HG02798 (cell line): ENCODE measurements around the gene LRRC75A.

Experiments
- ATAC-seq: cut with Tn5 transposase; IDR thresholded peaks from one replicate; pipeline ENCODE4 v1.9.1; 2021; ENCODE audit warnings: mild to moderate bottlenecking; ENCODE audit not compliant: unreplicated experiment, poor library complexity

The LRRC75A gene

DNA sequence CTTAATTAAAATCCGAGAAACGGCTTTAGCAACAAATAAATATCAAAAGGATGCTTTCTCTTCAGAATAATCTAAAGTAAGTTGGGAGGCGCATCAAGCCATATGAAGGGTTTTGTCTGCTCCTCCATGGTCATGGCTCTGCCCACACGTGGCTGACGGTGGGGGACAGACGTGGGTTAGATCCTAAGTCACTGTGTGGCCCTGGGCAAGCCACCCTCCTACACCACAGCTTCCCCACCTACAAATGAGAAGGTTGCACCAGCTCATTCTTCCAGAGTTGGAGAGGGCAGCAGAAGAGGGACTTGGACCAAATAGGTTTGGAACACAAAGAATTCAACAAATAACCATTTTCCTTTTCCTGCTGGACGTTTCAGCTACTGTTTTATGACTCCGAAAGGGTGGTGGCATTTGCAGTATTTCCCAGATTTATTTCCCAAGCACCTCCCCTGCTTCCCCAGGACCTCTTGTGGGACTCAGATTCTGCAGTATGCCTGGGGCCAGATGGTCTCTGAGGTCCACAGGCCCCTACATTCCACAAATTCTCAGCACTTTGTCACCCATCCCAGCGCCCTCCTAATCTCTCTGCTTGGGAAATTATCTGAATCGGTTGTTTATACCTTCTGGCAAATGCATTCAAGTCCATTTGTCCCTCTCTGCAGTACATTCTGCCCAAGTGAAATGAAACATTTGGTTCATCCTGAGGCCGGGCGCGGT lies 17.8 kb downstream of the LRRC75A start:
- ATAC-seq, result no peak

DNA sequence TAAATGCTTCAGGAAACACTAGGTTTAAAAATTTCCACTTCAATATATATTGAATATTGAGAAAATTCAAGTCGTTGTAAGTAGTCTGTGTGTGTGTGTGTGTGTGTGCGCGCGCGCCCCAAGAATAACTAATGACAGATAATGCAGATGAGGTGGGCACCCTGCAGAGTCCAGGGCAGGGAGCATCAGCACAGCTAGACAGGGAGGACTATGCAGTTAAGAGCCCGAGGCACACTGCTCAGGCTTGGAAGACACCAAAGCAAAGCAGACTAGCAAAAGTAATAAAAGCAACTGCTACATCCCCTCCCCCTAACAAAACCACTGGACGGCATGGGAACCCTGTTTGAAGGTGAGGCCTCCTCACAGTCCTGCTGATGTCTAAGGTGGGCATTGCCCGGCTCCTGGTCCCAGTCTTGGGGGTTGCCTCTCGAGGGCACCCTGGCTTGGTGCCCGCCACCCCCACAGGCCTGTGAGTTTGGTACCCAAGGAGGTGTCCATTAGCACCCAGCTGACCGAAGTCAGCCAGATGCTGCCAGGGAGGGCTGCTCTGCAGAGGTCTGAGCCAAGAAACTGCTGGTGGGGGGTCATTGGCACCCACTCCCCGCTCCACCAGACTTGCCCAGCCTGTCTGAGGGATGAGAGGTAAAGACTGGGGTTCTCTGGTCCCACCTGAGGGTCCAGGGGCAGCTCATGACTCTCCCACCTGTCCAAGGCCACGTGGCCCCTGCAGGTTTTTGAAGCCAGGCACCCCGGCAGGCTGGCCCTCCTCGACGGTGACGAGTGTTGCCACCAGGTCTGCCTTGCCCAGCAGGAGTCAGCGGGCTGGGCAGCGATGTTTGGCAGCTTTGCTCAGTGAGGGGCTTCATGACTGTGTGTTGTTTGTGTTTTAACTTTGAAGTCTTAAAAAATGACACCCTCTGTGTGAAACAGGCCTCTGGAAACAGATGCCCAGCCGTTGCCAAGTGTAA lies 18.7 kb downstream of the LRRC75A start:
- ATAC-seq, result no peak

- no peak for ATAC-seq
Measured at GRCh38 chr17:16472539-16472938, 19.5 kb downstream of the LRRC75A start.

GRCh38 chr17:16471295-16471694 lies 20.7 kb downstream of the LRRC75A start:
- no peak for ATAC-seq

- ATAC-seq, result no peak
Measured at GRCh38 chr17:16470265-16470664, 21.7 kb downstream of the LRRC75A start.

DNA sequence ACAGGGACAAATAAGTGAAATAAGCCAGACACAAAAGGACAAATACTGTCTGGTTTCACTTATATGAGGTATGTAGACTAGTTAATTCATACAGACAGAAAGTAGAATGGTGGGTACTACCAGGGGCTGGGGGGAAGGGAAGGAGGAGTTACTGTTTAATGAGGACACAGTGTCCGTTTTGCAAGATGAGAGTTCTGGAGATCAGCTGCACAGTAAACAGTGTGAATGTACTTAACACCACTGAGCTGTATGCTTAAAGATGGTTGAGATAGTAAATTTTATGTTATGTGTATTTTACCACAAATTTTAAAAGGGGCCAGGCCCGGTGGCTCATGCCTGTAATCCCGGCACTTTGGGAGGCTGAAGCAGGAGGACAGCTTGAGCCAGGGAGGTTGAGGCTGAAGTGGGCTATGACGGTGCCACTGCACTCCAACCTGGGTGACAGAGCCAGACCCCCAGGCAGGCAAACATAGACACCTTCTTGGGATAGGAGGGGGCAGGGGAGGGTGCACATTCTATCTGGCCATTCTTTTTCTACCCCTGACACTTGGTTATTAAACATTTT lies 23.5 kb downstream of the LRRC75A start:
- ATAC-seq, result no peak

- no peak for ATAC-seq
Measured at GRCh38 chr17:16467886-16468285, 24.1 kb downstream of the LRRC75A start.

DNA sequence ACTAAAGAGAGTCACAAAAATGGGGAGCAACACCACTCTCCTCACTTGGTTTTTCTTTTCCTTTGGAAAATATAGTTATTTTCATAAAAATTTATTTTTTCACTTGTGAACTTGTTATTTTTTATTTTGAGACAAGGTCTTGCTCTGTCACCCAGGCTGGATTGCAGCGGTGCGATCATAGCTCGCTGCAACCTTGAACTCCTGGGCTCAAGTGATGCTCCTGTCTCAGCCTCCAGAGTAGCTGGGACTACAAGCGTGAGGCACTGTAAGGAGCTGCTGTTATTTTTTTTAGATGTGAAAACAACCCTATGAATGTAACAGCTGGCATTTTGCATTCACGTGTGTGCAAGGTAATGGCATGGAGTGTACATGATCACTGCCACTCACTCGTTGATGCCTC lies 24.9 kb downstream of the LRRC75A start:
- ATAC-seq, result no peak

- no peak for ATAC-seq
Measured at GRCh38 chr17:16466407-16466806, 25.6 kb downstream of the LRRC75A start.

DNA sequence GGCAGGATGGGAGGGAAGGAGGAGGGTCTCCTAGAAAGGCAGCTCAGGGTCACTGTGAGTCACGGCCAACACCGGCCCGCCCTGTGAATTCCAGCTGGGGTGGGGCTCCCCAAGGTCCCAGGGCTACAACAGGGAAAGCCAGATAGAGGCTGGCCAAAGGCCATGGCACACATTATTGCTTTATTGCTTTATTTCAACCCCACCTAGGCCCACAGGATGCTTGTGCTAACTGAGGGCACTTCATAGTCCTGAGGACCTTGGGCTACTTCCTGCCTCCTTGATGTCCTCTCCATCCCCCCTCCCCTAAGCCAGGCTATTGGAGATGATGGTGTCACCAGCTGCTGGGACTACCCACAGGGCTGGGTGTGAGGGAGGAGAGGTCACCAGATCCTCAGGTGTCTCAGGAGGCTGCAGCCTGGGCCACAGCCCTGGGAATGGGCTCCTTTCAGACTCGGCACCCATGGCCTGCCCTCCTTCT lies 26.1 kb downstream of the LRRC75A start:
- no peak for ATAC-seq

GRCh38 chr17:16465052-16465312 lies 27.0 kb downstream of the LRRC75A start:
- ATAC-seq, result no peak

DNA sequence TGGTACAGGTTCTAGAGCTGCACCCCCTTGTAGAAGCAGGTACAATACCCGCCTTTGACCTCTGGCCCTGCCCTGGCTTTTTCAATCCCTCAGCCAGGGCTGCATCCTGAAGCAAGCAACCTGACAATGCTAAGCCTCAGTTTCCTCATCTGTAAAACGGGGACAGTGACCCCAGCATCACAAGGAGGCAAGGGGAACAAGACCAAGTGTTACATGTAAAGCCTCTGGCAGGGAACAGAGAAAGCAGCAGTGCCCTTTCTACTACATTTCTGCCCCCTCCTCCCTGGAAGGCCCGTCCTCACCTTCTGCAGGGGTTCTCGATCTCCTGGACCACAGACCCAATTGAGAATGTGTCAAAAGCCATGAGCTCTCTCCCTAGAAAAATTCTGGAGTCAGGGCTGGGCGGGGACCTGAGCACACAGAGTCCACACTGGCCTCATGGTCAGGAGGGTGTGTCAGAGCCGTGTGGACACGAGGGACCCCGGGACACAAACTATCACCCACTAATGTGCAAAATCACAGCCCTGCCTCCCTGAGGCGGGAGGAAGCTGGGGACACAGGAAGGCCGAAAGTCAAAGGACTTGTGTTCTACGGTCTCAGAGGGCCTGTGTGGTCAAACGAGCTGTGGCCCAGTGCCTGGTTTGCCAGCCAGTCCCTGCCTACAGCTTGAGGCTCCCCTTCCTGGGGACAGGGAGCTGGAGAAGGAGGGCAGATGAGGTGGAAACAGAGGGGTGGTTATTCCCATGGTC lies 27.5 kb downstream of the LRRC75A start:
- ATAC-seq, result no peak

GRCh38 chr17:16463358-16464302 lies 28.4 kb downstream of the LRRC75A start:
- ATAC-seq, result no peak

- no peak for ATAC-seq
Measured at GRCh38 chr17:16462070-16462864, 29.7 kb downstream of the LRRC75A start.

DNA sequence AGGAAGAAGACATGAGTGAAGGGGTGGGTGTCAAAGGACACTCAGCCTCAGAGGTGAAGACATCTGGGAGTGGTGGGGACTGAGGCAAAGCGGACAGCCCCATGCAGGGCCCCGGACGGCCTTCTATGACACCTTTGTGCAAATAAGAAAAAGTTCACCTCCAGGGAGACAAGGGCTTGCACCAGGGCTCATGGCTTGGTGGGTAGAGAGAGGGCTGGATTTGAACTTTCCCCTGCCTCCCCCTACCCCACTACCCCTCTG lies 30.5 kb downstream of the LRRC75A start:
- no peak for ATAC-seq

- no peak for ATAC-seq
Measured at GRCh38 chr17:16460796-16461605, 31.0 kb downstream of the LRRC75A start.

GRCh38 chr17:16459855-16460550 lies 32.0 kb downstream of the LRRC75A start:
- ATAC-seq, result no peak

DNA sequence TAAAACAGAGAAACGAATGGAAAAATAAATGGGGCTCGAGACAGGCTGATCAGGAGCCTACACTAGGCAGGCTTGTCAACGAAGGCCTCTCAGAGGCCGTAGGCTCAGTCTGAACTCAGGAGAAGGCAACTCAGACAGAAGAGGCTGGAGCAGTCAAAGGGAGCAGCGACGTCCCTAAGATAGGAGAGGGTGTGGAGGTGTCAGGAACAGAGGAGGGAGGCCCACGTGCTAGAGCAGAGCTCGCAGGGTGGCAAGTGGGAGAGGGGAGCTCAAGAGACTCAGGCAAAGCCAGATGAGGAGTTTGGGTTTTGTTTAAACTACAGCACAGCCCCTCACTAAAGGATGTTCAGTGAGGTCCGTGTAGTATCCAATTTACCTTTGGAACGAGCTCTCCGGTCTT lies 32.7 kb downstream of the LRRC75A start:
- ATAC-seq, result no peak
